HG03064 (cell line): ENCODE data around the gene FAM53B.

Source experiments
- ATAC-seq: cut with Tn5 transposase; IDR thresholded peaks from one replicate; pipeline ENCODE4 v1.9.1; 2021; ENCODE audit warnings: low read depth; ENCODE audit not compliant: unreplicated experiment

The FAM53B gene

DNA sequence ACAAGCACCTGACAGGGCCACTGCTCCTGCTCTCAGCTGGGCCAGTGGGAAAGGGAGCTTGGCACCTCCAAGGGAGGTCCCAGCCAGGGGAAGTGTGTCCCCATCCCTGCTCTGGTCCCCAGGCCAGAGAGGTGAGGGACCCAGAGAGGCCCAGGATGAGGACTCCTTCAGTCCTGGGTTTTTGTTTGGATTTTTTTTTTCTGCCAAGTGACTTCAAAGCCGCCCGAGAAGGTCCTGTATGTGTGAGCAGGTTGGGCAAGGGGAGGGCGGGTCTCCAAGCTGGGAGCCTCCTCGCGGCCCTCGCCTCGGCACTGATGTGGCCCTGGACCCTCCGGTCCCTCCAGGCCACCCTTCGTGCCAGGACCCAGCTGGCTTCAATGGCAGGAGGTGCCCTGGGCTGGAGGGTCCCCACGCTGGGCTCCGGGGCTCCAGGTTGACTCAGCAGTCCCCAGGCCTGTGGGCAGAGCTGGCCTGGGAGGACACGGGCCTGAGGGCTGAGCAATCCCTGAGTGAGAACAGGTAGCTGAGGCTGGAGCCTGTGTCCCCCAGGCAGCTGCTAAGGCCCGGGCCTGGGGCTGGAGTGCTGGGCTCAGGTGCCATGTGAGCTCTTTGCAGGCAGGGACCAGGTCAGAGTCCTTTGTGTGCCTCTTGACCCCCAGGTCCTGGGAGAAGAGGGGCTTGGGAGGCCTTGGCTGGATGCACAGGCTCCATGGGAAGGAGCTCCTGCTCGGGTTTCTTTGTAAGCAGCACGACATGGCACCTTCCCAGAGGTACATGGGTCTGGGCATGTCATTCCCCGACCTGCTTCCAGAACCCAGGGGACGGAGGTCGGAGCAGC, 140.6 kb downstream of the FAM53B start:
- ATAC-seq: no peak

DNA sequence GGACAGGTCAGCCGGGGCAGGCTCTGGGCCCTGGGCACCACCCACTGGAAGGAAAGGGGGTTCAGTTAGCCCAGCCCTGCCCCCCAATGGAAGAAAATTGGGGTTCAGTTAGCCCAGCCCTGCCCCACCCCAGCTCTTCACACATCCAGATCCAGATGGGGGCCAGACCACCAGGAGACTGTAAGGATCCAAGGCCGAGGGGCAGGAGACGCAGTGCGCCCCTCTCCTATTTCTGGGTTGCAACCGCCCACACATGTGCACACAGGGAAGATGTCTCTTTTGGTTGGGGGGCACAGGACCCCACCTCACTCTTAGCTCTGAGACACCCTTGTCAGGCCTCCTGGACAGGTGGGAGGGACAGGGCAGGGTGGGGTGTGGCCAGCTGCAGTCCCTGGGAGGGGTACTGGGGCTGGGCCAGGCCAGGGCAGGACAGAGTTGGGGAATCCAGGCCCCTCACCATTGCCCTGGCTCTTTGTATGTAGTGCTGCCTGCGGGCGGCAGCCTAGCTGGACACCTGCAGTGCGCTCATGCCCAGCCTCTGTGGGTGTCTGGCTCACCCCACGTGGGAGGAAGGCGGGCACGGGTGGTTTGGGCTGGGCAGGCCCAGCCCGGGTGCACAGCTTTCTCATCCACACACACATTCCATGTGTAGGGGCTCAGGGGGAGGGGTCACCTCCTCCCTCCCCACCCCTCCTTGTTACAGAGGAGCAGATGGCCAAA, 141.4 kb downstream of the FAM53B start:
- no peak for ATAC-seq

DNA sequence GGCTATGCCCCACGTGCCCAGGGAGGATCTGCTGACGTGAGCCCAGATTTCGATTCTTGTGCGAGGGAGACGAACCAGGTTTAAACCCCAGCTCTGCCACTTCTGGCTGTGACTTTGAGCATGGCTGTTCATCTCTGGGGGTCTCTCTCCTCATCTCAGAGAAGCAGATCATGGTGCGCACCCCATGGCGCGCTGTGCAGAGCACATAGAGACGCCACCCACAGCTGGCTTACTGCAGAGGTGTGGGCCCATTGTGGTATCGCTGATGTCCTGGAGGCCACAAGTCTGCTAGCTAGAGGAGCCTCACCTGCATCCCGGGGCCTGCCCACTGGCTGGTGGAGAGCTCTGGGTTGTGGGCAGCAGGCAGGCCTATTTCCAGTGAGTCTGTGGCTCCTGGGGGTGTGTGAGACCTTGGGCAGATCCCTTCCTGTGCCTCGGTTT, 142.0 kb downstream of the FAM53B start:
- ATAC-seq: no peak

DNA sequence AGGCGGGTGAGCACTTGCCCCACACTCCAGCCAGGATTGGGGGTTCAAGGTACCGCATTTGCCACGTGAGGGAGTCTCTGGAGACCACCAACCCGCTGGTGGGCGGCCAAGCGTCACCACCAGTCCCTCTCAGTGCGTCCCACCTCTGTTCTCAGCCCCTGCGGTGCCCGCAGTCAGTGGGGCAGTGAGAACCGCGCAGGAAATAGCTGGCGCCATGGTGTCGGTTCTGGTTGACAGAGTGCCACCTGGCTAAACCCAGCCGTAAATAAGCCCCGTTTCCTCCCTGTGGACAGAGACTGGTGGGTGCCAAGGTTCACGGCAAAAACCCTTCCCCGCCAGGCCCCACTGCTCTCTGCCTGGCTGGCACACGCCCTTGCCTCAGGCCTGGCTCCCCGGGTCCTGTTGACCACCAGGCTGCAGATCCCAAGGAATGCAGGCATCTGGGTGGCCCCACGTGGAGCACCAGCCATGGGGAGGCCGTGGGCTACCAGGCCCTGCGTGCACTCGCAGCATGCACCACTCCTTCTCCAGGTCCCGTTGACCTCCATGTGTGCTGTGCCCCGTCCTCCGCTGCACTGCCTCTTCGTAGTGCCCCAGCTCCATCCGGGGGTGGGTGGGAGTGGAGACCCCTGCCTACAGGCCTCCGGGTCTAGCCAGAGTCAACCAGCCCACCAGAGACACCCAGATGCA, 142.6 kb downstream of the FAM53B start:
- ATAC-seq: no peak

DNA sequence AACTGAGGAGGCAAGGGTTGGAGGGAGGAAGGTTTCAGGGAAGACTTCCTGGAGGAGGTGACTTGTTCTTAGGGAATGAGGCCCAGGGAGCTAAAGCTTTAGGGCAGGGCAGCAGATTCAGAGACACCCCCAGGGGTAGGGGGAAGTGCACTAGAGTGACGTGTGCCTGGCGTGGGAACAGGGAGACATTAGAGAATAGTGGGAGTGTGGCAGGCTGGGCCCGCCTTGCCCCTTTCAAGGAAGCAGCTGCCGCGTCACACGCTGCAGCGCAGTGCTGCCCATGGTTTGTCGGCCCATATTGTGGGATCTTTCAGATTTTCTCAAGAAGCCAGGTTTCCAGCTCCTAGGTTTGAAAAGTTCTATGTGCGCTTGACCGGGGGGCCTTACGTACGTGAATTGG, 143.2 kb downstream of the FAM53B start:
- no peak for ATAC-seq

DNA sequence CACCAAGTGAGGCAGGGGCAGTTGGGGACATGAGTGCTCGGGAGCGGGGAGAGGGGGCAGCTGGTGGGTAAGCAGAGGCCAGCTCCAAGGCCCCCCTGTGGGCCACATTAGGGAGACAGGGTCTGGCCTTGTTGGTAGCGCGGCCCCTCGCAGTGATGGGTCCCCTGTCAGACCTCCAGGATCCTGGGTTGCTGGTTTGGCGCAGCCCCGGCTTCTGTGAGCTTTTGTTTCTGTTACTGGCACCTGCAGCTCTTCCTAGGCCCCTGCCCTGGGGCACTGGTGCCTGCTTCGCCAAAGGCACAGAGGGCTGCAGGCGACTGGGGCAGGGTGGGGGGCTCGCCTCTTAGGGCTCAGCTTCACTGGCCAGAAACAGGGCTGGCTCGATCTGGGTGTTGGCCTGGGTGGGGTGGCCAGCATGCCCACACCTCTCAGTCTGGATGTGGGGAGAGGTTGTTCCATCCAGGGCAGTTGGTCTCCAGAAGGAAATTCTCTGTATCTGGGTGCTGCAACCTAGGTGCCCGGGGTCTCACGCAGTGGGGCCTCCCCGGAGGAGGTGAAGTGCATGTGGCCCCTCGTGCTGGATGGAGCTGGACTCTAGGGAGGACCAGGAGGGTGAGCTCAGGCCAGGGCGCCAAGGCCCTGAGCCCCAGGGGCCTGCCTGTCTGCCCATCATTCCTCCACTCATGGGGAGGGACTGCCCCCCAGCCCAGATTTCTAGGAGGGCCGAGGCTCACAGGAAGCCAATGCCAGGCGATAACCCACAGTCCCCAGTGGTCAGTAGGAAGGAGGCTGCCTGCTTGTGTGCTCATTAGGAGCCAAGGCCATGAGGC, 143.9 kb downstream of the FAM53B start:
- ATAC-seq: no peak

DNA sequence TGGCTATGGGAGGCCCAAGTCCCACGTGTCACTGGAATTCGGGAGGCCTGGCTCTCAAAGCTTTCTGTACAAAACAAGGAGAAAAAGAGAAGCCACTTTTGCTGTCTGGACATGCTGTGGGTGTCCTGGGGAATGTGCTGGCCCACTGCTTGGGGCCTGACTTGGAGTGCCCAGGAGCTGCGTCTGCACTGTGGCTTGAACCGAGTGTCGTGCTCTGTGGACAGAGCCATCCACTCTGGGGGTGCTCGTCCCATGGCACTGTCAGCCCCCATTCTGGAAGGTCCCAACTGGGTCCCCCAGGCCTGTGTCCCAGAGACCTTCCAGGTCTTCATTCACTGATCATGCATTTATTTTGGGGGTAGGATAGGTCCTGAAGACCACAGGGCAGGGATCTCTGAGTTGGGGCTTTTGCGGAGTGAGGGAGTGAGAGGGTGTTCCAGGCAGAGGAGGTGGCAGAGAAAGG, 144.6 kb downstream of the FAM53B start:
- no peak for ATAC-seq

DNA sequence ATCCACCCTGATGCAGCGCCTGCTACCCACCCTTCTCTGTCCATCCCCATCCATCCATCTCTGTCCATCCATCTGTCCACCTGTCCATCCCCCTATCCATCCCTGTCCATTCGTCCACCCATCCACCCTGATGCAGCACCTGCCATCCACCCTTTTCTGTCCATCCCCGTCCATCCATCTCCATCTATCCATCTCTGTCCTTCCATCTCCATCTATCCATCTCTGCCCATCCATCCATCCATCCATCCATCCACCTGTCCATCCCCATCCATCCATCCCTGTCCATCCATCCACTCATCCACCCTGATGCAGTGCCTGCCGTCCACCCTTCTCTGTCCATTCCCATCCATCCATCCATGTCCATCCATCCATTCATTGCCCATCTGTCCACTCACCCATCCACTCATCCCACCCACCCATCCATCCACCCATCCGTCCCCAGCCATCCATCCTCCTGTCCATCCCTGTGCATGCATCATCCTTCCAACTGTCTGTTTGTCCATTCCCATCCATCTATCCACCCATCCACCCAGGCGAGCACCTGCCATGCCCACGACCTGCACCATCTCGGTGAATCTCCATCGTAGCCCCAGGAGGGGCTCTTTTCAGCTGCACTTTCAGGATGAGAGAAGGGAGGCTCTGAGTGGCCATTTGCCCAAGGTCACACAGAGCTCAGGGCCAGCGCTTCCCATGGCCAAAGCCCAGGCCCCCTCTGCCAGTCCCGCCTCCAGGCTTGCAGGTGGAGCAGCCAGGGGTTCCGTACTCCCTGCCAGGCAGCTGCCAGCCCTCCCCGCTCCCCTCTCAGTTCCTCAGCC, 145.2 kb downstream of the FAM53B start:
- no peak for ATAC-seq

DNA sequence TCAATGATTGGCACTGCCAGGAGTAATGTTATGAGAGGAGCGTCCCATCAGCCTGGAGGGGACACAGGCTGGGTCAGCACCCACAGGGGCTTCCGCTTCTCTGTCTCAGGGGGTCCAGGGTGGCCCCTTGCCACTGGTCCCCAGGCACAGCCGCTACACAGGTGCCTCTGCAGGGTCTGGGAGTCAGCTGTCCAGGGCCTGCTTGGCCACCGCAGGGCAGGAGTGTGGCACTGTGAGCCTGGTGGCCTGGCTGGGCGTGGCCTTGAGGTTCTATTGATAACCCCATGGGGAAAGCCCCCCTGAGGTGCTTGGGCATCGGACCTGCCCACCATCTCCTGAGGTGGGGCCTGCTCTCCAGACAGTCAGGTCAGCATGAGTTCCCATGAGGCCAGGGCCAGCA, 146.0 kb downstream of the FAM53B start:
- no peak for ATAC-seq

DNA sequence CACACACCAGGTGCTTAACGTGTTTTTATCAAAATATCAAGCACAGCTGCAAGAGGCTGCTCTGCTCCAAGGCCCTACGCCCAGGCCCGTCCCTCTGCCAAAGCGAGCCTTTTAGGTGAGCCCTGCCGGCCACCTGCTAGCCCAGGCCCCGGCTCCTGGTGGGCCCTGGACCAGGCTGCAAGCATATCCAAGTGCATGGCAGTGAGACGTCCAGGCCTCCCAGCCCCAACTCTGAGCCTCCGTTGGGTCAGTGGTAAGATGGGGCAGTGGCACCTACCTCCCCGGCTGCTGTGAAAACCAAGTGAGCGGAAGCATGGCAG, 146.4 kb downstream of the FAM53B start:
- no peak for ATAC-seq

DNA sequence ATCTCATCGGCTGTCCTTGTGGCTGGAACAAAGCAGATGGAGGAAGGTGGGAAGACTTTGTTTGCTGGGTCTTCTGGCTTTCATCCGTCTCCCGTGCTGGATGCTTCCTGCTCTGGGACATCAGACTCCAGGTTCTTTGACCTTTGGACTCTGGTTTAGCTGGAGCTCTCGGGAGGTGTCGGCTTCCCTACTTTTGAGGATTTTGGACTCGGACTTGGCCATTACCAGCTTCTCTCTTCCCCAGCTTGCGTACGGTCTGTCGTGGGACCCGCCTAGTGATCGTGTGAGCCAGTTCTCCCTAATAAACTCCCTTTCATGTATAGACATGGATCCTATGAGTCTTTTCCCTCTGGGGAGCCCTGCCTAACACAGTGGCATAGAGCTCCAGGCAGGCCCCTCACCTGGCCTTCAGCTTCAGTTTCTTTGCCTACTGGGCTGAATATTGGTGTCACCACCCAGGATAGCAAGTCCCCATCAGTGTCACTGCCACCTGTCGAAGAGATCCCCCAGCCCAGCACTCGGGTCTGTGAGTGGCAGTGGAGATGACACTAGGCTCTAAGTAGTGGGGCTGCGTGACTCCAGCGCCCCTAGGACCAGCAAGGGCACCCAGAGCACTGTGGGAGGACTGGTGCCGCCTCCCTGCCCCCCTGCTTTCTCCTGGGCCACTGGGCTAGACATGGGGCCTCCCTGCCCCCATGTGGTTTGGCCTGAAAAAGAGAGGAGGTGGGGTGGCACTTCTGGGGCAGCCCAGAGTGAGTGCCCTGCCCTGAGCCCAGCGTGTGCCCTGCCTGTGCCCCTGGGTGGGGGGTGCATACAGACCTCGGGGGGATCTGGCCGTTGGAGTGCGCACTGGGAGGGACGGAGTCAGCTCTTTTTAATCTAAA, 147.0 kb downstream of the FAM53B start:
- ATAC-seq: no peak

DNA sequence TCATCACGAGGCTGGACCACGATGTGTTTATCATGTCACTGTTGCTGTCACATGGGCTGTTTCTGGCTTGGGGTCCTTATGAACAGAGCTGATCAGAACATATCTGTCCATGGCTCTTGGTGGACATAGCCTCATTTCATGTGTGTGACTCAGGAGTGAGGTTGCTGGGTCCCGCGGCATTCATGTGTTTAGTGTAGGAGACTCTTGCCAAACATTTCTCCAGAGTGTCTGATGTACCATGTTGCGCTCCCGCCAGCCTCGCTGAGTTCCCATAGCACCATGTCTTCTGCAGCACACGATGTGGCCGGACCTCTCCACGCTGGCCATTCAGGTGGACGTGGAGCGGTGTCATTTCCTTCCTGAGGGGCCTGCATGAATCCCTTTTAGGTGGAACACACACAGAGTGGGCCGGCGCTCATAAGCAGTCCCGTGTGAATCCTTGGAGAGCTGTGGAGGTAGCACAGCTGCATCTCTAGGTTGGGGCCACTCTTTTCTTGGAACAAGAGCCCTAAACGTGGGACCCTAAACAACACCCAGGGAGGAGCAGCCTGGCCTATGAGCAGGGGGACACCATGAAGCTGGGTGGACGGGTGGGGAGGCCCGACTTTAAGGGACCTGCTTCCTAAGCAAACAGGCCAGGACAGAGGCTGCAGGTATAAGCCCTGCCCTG, 147.9 kb downstream of the FAM53B start:
- ATAC-seq: no peak

DNA sequence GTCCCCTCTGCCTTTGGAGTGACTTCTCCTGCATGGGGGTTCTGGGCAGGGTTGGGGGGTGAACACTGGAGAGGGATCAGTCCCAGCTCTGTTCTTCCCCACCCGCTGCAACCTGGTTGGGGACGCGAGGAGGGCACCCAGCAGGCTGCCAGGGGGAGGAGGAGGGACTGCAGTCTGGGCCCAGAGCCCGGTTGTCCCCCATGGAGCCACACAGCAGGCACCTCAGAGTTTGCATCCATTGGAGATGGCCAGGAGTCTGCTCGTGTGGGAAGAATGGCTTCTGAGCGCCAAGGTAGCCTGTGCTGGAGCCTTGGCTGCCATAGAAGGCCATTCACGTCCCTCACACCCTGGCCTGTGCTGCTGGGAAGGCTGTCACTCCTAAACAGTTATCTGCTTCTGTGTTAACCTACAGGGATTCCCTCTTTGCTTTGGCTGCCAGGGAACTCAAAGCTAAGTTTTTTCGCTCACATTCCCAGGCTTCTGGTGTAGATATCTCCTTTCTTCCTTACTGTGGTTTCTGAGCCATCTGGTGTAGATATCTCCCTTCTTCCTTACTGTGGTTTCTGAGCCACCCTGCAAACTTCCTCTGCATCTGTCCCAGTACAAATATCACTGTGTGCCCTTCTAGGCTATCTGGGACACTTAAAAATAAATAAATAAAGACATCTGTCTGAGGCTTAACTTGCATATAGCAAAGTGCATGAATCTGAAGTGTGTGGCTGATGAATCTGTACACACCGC, 148.9 kb downstream of the FAM53B start:
- ATAC-seq: no peak

DNA sequence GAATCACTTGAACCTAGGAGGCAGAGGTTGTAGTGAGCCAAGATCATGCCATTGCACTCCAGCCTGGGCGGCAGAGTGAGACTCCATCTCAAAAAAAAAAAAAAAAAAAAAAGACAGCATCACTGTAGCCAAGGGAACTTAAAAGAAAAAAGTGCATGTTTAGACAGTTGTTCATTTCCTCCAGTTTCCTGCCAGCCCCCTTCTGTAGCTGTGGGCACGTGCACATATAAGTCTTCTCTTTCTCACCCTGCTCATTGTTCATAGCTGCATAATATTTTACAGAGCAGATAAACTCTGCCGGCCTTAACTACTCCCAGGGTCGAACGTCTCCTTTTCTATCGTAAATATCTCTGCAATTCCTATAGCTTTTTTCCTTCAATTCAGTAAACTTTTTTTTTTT, 149.9 kb downstream of the FAM53B start:
- no peak for ATAC-seq

DNA sequence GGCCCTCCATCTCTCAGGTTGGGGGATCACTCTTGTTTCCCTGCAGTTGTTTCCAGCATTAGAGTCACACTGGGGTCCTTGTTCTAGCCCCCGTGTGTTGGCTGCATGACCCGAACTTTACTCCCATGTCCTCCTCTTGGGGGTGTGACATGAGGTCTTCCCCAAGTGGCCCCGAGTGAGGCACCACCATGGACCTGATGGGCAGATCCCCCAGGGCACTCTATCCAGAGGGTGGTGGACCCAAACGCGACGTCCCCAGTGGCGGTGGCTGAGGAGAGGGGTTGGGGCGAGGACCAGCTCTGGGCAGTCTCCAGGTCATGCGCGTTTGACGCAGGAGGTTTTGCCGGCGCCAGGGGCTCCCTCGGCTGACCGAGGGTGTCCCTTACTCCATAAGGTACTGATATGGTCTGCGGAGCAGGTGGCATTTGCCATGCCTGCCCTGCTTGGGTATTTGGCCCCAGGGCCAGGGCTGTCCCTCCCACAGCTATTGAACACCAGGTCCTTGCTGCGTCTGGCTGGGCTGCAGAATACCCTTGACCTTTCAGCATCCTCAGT, 150.7 kb downstream of the FAM53B start:
- no peak for ATAC-seq

DNA sequence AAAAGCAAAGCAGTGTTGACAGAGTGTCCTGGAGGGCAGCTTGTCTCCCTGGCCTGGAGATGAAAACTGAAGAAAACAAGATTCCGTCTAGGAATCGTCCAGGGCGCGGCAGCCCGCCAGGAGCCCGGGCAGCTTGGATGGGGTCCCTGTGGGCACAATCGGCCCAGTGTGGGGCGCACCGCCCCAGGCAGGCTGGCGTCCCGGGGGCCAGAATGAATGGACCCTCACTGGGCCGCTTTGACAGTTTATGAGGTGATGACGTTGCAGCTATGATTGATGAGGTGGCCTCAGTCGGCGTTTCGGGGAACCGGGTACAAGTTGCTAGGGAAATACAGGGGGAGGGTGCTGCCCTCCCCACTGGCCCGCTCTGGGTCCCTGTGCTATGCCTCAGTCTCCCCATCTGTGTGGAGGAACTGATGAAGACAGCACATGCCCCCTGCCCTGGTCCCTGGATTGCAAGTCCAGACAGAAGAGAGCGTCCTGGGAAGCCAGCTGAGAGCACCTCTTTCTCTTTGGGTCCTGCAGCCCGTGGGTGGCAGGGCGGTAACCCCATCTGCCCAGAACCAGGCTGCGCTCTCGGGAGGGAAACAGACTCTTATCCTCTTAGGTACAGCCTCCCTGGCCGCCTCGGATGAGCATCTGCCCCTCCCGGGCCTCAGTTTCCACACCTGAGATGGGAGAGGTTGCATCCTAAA, 151.3 kb downstream of the FAM53B start:
- no peak for ATAC-seq

DNA sequence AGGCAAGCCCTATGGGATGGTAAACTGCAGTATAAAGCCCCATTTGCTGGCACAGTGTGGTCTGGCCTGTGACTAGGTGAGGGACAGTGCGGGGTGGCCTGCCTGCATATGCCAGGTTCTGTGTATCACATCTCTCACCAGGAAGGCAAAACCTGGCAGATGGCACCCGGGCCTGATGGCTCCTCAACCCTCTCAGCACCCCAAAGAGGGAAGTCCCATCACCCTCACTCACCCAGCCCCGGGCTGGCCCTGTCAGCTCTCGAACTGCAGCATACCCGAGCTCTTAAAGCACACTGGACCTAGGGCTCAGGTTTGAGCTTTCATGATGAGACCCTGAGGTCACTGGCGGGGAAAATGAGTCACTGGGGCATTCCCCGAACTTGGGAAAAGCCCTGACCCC, 152.1 kb downstream of the FAM53B start:
- no peak for ATAC-seq
